Activated CD4-positive, alpha-beta T cell treated with anti-CD3 and anti-CD28 coated beads, Interleukin-2, amount 50 U/mL, for 1 hour (primary cell): ENCODE results near the gene UGT1A8.
"Not testable (repeated sequence)": the region's sequence is repeated elsewhere in the genome, so short reads cannot be mapped to it uniquely, and the experiment has no call there.

Source experiments
- DNase-seq: peaks from one replicate; pipeline ENCODE4 v3.0.0-alpha.2; 2020

Gene UGT1A8

DNA sequence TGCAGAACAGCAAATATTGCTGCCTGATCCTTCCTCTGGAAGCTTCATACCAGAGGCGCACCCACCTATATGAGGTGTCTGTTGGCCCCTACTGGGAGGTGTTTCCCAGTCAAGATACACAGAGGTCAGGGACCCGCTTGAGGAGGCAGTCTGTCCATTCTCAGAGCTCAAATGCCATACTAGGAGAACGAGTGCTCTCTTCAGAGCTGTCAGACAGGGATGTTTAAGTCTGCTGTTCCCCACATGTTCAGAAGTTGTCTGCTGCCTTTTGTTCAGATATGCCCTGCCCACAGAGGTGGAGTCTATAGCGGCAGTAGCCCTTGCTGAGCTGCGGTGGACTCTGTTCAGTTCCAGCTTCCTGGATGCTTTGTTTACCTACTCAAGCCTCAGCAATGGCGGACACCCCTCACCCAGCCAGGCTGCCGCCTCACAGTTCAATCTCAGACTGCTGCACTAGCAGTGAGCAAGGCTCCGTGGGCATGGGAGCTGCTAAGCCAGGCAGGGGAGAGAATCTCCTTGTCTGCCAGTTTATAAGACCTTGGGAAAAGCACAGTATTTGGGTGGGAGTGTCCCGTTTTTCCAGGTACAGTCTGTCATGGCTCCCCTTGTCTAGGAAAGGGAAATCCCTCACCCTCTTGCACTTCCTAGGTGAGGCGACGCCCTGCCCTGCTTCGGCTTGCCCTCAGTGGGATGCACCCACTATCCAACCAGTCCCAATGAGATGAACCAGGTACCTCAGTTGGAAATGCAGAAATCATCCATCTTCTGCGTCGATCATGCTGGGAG is 119.6 kb downstream of the UGT1A8 start:
- not testable (repeated sequence) for DNase-seq

DNA sequence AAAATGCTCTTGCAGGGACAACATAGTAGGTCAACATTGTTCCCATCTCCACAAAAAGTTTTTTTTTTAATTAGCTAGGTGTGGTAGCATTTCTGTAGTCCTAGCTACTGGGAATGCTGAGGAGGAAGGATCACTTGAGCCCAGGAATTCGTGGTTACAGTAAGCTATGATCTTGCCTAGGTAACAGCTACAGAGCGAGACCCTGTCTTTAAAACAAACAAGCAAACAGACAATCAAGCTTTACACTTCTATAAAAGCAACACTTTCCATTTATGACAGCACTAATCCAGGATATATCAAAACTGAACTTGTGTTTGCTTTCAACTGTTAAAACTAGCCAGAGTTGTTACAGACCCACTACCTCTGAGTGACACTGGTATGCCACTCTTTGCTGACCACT is 123.4 kb downstream of the UGT1A8 start:
- no peak for DNase-seq

DNA sequence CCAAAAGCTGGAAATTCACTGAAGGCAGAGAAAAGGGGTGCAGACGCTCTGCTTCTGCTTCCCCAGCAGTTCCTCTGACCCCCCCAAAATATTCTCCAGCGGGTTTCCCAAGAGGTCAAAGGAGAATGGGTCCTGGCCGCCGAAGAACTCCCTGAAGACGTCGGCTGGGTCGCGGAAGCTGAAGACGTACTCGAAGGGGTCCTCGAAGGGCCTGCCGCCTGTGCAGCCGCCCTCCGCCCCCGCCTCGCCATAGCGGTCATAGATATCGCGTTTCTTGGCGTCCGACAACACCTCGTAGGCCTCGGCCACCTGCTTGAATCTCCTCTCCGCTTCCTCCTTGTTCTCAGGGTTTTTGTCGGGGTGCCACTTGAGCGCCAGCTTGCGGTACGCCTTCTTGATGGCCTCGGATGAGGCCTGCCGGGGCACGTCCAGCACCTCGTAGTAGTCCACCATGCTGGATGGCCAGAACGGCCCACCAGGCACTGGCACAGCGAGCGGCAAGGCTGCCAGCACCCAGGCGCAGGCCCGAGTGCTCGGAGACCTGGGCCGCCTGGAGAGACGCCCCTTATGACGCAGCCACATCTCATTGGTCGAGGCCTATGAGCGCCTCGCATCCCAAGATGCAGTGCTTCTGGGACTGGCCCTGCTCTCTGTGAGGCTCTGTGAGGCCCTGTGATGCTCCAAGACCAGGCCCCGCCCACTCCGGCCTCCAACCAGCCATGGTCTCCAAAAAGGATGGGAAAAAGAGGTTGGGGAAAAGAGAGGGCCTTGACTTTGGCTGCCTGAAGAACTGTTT is 126.2 kb downstream of the UGT1A8 start:
- DNase-seq, result no peak

DNA sequence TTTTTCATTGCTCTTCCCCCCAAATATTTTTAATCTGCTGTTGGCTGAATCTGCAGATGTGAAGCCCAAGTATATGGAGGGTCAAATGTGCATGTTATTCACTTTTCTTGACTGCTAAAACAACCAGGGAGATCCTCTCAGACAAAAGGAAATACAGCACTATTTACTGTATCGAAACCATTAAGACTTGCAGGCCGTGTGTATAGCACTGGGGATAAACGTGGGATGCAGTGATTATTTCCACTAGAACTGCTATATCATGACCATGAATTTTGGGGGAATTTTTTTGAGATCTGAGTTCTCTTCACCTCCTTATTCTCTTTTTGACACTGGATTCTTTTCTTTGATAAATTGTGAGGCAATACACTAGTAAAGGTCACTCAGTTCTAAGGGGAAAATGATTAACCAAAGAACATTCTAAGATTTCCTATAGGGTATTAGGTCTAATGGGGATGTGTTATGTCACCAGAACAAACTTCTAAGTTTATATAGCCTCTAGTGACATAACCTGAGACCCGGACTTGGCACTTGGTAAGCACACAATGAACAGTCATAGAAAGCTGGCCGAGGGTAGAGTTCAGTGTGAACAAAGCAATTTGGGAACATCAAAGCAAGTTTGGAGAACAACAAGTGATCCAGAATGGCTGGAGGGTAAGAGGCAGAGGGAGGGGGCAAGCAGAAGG is 127.8 kb downstream of the UGT1A8 start:
- DNase-seq, result no peak

DNA sequence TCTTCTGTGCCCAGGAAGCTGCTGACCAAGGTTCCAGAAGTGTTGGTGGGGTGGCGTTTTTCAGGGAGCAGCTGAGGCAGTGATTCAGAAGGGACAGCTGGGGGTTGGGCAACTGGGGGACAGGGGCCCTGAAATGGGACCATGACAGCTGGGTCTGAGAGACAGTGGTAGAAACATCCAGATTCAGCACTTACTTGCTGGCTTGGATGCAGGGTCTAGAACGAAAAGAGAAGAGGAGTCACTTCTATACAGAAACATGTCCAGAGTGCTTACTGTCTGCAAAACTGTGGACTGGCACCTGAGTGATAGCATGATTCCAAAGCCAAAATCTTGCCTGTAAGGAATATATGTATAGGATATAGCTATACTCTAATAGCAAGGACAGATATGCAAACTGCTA is 128.4 kb downstream of the UGT1A8 start:
- not testable (repeated sequence) for DNase-seq

DNA sequence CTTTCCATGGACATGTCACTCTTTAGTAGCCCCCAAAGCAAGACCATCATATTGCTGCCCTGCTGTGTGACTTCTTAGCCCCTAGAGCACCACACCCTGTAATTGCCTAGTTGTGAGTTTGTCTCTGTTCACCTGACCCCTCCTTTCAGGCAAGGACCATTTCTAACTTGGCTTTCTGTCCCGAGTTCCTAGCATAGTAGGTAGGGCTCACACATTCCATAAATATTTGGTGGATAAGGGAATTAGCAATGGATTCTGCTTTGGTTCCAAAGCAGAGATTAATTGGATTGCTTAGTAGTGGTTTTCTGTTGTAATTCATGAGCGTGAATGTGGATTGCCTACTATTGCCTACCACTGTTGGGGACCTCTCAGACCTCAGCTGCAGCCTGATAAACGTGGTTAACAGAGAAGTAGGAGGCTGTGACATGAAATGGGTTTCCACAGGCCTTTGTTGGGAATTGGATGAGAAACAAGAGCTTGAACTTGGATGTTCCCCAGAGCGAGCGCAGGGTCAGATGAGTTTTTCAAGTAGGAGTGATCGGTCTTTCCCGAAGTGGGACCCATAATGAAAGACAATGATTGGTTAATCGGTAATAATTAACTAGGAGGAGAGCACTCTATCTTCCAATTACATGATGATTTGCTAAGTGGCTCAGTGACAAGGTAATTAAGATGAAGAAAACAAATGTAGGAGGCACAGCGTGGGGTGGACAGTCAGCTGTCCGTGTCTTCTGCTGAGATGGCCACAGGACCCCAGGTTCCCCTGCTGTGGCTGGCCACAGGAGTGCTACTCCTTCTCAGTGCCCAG is 129.2 kb downstream of the UGT1A8 start:
- no peak for DNase-seq

DNA sequence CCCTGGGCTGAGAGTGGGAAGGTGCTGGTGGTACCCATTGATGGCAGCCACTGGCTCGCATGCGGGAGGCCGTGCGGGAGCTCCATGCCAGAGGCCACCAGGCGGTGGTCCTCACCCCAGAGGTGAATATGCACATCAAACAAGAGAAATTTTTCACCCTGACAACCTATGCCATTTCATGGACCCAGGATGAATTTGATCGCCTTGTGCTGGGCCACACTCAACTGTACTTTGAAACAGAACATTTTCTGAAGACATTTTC is 129.8 kb downstream of the UGT1A8 start:
- no peak for DNase-seq

DNA sequence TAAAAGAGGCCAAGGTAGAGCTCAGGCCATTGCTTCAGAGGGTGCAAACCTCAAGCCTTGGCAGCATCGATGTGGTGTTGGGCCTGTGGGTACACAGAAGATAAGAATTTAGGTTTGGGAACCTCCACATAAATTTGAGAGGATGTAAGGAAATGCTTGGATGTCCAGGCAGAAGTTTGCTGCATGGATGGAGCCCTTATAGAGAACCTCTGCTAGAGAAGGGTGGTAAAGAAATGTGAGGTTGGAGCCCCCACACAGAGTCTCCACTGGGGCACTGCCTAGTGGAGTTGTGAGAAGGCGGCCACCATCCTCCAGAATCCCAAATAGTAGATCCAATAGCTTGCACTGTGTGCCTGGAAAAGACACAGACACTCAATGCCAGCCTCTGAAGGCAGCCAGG is 133.3 kb downstream of the UGT1A8 start:
- not testable (repeated sequence) for DNase-seq

DNA sequence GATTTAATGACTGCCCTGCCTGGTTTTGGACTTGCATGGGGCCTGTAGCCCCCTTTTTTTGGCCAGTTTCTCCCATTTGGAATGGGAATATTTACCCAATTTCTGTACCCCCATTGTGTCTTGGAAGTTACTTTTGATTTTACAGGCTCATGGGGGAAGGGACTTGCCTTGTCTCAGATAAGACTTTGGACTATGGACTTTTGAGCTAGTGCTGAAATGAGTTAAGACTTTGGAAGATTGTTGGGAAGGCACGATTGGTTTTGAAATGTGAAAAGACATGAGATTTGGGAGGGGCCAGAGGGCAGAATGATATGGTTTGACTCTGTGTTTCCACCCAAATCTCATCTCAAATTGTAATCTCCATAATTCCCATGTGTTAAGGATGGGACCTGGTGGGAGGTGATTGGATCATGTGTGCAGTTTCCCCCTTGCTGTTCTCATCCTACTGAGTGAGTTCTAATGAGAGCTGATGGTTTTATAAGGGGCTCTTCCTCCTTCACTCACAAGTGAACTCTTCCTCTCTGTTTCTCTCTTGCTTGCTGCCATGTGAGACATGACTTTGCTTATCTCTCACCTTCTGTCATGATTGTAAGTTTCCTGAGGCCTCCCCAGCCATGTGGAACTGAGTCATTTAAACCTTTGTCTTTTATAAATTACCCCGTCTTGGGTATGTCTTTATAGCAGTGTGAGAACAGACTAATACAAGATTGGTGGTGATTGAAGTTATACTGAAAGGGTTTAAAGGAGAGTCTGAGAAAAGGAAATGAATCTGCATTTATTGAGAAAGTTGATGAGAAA is 134.0 kb downstream of the UGT1A8 start:
- DNase-seq, result not testable (repeated sequence)

DNA sequence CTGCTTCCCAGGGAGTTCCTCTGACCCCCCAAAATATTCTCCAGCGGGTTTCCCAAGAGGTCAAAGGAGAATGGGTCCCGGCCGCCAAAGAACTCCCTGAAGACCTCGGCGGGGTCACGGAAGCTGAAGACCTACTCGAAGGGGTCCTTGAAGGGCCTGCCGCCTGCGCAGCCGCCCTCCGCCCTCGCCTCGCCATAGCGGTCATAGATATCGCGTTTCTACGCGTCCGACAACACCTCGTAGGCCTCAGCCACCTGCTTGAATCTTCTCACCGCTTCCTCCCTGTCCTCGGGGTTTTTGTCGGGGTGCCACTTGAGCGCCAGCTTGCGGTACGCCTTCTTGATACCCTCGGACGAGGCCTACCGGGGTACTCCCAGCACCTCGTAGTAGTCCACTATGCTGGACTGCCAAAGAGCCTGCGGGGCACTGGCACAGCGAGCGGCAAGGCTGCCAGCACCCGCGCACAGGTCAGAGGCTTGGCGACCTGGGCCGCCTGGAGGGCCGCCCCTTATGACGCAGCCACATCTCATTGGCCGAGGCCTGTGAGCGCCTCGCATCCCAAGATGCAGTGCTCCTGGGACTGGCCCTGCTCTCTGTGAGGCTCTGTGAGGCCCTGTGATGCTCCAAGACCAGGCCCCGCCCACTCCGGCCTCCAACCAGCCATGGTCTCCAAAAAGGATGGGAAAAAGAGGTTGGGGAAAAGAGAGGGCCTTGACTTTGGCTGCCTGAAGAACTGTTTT is 137.6 kb downstream of the UGT1A8 start:
- no peak for DNase-seq

DNA sequence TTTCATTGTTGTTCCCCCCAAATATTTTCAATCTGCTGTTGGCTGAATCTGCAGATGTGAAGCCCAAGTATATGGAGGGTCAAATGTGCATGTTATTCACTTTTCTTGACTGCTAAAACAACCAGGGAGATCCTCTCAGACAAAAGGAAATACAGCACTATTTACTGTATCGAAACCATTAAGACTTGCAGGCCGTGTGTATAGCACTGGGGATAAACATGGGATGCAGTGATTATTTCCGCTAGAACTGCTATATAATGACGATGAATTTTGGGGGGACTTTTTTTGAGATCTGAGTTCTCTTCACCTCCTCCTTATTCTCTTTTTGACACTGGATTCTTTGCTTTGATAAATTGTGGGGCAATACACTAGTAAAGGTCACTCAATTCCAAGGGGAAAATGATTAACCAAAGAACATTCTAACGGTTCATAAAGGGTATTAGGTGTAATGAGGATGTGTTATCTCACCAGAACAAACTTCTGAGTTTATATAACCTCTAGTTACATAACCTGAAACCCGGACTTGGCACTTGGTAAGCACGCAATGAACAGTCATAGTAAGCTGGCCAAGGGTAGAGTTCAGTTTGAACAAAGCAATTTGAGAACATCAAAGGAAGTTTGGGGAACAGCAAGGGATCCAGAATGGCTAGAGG is 139.1 kb downstream of the UGT1A8 start:
- no peak for DNase-seq

DNA sequence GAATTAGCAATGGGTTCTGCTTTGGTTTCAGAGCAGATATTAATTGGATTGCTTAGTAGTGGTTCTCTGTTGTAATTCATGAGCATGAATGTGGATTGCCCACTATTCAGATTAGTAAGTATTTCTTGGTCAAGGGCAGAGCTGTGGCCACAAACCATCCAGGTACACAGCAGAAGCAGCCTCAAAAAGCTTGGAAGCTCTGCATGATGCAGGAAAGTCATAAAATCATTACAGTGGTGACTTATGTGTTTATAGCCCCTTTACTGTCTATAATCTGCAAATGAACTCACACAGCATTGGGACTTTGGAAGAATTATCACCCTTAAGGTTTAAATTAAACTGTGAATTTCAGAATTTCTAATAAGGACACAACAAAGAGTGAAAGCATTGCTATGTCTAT is 140.7 kb downstream of the UGT1A8 start:
- DNase-seq, result no peak

DNA sequence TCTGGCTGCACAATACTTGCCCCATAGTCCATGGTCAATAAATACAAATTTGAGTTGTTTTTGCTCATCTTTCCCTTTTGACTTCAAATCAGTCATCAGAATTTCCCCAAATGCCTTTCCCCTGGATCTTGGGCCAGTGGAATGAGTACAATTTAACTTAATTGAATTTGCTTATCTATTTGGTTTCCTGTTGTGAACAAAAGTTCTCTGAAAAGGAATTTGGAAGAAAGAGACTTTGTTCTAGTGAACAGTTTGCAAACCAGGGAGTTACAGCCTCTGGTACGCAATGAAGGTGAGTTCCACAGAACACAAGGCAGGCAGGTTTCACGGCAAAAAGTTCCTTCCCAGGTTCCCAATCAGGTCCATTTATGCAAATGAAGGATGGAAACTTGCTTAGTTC is 141.4 kb downstream of the UGT1A8 start:
- no peak for DNase-seq

DNA sequence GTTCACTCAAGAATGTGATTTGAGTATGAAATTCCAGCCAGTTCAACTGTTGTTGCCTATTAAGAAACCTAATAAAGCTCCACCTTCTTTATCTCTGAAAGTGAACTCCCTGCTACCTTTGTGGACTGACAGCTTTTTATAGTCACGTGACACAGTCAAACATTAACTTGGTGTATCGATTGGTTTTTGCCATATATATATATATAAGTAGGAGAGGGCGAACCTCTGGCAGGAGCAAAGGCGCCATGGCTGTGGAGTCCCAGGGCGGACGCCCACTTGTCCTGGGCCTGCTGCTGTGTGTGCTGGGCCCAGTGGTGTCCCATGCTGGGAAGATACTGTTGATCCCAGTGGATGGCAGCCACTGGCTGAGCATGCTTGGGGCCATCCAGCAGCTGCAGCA is 142.6 kb downstream of the UGT1A8 start, which contains the start of gene UGT1A1:
TSS of gene UGT1A1 (plus strand) at position 228 of the 400 bp plus-strand sequence. CDS start at position 246, 18 bp downstream.
- DNase-seq, result no peak

DNA sequence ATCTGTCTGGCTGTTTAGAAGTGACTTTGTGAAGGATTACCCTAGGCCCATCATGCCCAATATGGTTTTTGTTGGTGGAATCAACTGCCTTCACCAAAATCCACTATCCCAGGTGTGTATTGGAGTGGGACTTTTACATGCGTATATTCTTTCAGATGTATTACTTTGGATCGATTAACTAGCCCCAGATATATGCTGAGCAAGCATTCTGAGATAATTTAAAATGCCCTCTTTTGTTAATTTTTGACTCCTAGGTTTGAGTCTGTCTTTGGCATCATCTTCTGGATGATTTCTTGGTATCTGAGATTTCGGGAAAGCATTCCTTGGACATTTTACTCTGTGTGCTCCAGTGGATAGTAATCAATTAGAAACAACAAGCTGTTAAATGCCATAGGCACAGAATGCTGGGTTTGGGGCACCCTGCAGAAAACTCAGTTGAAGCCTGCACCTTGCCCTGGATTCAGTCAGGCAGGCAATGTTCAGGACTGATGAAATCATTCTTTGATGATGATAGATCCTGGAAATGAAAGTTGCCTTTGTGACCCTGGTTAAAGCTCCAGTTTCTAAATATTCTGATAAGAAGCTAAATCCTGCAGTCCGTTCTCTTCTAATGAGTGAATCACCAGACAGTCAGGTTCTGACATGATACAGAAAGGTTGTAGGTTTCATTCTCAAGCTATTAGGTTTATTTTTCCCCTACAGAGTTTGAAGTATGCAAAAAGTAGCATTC is 143.8 kb downstream of the UGT1A8 start:
- no peak for DNase-seq

DNA sequence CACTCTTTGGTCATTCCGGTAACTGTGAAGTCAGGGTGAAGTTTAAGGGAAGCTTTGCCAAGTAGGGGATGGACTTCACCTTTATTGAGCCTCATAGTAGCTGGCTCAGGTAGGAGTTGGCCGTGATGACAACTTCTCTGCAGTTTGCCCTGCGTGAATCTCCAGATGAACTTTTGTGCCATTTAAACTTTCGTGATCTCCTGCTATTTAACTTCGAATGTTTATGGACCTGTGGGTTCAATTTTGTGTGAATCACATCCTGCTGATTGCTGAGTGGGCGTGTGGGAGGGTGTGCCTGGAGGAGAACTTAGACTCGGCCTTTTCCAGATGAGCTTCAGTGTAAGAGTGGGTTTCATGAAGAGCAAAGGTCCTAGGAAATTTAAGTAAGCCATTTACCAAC is 146.8 kb downstream of the UGT1A8 start:
- DNase-seq, result no peak

DNA sequence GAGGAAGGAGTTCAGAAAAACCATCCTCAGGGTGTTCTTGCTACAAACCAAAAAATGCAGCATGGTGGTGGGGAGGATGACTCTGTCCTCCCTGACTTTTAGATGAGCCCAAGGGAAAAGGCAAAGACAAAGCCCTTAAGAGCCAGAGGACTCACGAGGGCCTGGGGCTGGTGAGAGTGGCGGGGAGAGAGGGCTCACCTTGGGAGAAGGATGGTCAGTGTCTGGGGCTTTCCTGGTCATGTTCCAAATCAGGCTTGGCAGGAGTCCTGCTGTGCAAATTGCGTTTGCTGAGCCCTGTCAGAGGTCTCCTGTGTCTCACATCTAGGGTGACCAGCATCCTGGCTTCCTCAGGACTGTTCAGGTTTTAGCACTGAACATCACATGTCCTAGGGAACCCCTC is 147.3 kb downstream of the UGT1A8 start:
- DNase-seq, result no peak

DNA sequence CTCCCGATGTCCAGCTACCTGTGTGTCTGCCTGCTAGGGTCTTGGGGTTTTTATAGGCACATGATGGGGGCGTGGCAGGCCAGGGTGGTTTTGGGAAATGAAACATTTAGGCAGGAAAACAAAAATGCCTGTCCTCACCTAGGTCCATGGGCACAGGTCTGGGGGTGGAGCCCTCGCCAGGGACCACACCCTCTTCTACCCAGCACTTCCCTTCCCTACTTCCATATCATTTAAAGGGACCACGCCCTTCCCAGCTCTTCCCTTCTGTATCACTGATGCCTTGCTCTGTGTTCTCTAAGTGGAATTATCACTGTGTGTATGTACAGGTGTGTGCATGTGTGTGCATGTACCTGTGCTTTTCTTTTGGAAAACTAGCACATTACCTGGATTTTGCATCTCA is 149.0 kb downstream of the UGT1A8 start:
- no peak for DNase-seq

DNA sequence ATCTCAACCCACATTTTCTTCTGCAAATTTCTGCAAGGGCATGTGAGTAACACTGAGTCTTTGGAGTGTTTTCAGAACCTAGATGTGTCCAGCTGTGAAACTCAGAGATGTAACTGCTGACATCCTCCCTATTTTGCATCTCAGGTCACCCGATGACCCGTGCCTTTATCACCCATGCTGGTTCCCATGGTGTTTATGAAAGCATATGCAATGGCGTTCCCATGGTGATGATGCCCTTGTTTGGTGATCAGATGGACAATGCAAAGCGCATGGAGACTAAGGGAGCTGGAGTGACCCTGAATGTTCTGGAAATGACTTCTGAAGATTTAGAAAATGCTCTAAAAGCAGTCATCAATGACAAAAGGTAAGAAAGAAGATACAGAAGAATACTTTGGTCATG is 150.6 kb downstream of the UGT1A8 start:
- DNase-seq, result no peak

DNA sequence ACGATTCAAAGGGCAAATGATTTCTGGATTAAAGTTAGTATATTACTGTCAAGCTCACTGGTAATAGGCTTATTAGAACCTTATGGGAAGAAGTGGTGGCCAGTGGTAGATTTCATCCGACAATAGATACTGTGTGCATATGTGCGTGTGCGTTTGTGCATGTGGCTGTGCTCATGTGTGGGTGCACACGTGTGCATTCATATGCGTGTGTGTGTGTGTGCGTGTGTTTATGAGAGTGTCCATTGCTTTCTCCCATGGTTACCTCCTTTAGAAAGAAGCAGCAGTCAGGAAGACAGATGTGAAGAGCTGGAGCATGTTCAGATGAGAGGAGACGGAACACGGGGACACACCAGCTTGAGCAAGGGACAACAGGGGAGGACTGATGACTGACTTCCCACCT is 151.8 kb downstream of the UGT1A8 start:
- no peak for DNase-seq
